Stimulated activated CD8-positive, alpha-beta memory T cell treated with anti-CD3 and anti-CD28 coated beads, Interleukin-2, amount 100 ng/mL, for 48 hours (primary cell): Measurements from ENCODE around the gene SHMT2.

Experiments
- DNase-seq, 2 donors: peaks; one replicate each; pipeline ENCODE4 v3.0.0-alpha.2; 2020; ENCODE audit warnings: low read depth in 2 of 2

The SHMT2 gene

GRCh38 chr12:57229634-57230380, at the start of gene SHMT2:
Gene SHMT2 (plus strand): TSS chr12:57229711. CDS start chr12:57229779, 68 bp downstream.
- peak; percentile 88 to 91 for DNase-seq

- DNase-seq: no peak
Measured at GRCh38 chr12:57180321-57180989, 49.1 kb upstream of the SHMT2 start.

GRCh38 chr12:57181072-57181471, 48.4 kb upstream of the SHMT2 start:
- DNase-seq: no peak

GRCh38 chr12:57181561-57182155, 47.9 kb upstream of the SHMT2 start:
- no peak for DNase-seq

GRCh38 chr12:57182918-57183575, 46.5 kb upstream of the SHMT2 start:
- DNase-seq: peak; percentile 52 to 73

GRCh38 chr12:57183939-57184725, 45.4 kb upstream of the SHMT2 start:
- DNase-seq: no peak

- no peak for DNase-seq
Measured at GRCh38 chr12:57185403-57185802, 44.1 kb upstream of the SHMT2 start.

GRCh38 chr12:57185906-57186508, 43.5 kb upstream of the SHMT2 start:
- DNase-seq: no peak

- DNase-seq: no peak
Measured at GRCh38 chr12:57187222-57188089, 42.1 kb upstream of the SHMT2 start.

- DNase-seq: no peak
Measured at GRCh38 chr12:57188090-57188425, 41.5 kb upstream of the SHMT2 start.

GRCh38 chr12:57190037-57190436, 39.5 kb upstream of the SHMT2 start:
- DNase-seq: no peak

GRCh38 chr12:57190821-57191220, 38.7 kb upstream of the SHMT2 start:
- DNase-seq: no peak

- DNase-seq: no peak
Measured at GRCh38 chr12:57191410-57191809, 38.1 kb upstream of the SHMT2 start.

- DNase-seq: no peak
Measured at GRCh38 chr12:57192920-57193319, 36.6 kb upstream of the SHMT2 start.

- DNase-seq: no peak
Measured at GRCh38 chr12:57193706-57194245, 35.7 kb upstream of the SHMT2 start.

GRCh38 chr12:57194253-57194652, 35.3 kb upstream of the SHMT2 start:
- no peak for DNase-seq

GRCh38 chr12:57195186-57195585, 34.3 kb upstream of the SHMT2 start:
- no peak for DNase-seq

- no peak for DNase-seq
Measured at GRCh38 chr12:57195611-57196371, 33.7 kb upstream of the SHMT2 start.

GRCh38 chr12:57196439-57196838, 33.1 kb upstream of the SHMT2 start:
- DNase-seq: no peak
